HTERT RPE-1 (cell line): Measurements from ENCODE around the gene EPHA8.

Experiments
- in situ Hi-C: fragments of 300-500 bp; cut with MboI; formaldehyde crosslinking; loops from 4 replicates; pipeline ENCODE4 v1.14.3; 2020; ENCODE audit warnings: low sequenced_read_pairs

The EPHA8 gene

GRCh38 chr1:22563671-22564602 lies 648 bp downstream of the EPHA8 start:
- in situ Hi-C loops = no loop called here

GRCh38 chr1:22566161-22566560 lies 2.9 kb downstream of the EPHA8 start:
- in situ Hi-C loops = no loop called here

- in situ Hi-C loops = no loop called here
These were observed 3.9 kb downstream of the EPHA8 start for GRCh38 chr1:22567197-22567596.

GRCh38 chr1:22567994-22568393 lies 4.7 kb downstream of the EPHA8 start:
- in situ Hi-C loops = no loop called here

DNA sequence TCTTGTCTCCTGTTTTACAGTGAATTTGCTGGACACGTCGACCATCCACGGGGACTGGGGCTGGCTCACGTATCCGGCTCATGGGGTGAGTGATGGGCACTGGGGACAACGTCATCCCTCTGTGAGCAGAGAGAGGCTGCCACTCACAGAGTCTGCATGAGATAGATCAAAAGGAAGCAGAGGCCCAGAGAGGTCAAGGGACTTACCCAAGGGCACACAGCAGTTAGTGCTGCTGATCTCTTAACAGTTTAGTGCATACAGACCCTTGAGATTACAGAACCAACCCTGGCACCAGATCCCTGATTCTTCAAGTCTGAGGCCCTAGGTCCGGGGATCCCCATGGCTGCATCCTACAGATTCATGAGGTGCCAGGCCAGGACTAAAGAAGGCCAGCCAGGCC lies 6.0 kb downstream of the EPHA8 start:
- in situ Hi-C loops = no loop called here

DNA sequence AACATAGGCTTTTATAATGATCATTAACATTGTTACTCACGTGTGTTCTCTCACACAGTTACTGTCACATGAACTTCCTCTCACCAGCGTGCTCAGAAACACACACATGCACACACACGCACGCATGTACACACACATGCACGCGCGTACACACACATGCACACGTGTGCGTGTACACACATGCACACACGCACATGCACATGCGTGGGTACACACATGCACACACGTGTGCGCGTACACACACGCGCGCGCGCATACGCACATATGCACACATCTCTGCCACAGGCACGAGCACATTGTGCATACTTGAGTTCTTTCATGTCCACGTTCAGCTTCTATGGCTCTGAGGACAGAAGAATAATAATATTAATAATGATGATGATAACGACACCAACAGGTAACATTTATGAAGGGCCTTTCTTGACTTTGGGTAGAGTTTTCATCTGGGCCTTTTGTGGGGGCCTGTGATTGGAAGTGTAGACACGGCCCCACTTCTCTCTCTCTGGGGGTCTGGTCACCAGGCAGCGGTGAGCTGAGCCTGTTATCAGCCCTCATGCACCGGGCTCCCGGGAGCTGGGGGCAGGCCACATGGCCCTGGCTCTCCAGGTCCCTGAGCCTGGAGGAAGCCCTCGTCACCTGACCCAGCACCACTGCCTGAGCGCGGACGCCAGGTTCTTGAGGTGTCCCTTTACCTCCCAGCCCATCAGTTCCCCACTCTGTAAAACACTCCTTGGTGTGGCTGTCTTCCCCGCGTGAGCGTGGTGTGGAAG lies 7.0 kb downstream of the EPHA8 start:
- in situ Hi-C loops = no loop called here

- in situ Hi-C loops = no loop called here
These were observed 9.5 kb downstream of the EPHA8 start for GRCh38 chr1:22572818-22573217.

GRCh38 chr1:22573237-22573636 lies 9.9 kb downstream of the EPHA8 start:
- in situ Hi-C loops = no loop called here

DNA sequence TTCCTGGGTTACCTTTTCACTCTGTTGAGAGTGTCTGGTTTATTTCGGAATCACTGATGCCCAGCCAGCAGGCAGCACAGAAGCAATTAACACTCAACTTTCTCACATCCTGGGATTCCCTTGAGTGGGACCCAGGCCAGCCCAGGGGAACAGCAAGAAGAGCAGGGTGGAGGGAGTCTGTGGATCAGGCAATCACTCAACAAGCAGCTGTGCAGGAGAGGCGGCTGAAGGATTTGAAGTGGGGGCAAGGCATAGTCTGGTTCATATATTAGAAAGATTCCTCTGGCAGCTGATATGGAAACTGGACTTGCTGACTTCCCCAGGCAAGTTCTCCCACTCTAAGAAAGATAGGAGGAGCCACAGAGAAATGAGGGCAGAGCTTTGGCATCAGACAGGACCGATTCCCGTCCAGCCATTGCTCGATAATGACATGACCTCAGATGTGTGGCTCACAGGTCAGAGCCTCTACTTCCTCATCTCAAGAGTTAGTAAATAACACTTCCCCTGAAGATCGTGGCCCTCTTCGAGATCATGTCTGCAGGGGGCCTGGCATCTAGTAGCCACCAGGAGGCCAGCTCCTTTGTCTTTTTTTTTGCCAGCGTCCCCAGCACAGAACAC lies 12.4 kb downstream of the EPHA8 start:
- in situ Hi-C loops = no loop called here

GRCh38 chr1:22576150-22576544 lies 12.9 kb downstream of the EPHA8 start:
- in situ Hi-C loops = no loop called here

GRCh38 chr1:22576617-22577016 lies 13.3 kb downstream of the EPHA8 start:
- in situ Hi-C loops = no loop called here

- in situ Hi-C loops = no loop called here
These were observed 15.6 kb downstream of the EPHA8 start for GRCh38 chr1:22578732-22579361.

DNA sequence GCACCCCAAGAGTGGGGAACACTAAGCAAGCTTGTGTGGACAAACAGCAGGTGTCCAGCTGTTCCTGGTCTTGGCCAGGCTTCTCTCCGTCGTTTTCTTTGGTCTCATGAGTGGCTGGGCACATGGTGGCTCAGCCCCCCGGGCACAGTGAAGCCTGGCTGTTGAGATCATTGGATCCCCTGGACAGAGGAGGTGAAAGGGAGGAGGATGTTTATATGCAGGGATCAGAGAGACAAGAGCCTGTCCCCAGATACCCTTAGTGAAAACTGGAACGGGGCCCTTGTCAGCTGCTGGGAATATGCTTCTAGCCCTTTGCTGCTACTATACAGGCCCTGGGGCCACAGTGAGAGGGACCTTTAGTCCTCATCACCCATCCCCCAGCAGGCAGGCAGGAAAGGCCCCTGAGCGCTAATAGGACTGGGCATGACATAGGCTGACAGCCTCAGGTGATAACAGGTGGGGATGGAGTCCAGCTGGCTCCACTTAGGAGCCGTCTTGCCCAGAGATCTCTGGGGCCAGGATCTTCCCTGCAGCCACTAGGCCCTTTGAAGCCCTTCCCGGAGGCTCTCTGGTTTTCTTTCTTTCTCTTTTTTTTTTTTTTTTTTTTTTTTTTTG lies 16.4 kb downstream of the EPHA8 start:
- in situ Hi-C loops = no loop called here

GRCh38 chr1:22582661-22583635 lies 19.7 kb downstream of the EPHA8 start:
- in situ Hi-C loops = no loop called here

- in situ Hi-C loops = no loop called here
These were observed 20.8 kb downstream of the EPHA8 start for GRCh38 chr1:22584001-22584562.

- in situ Hi-C loops = no loop called here
These were observed 21.7 kb downstream of the EPHA8 start for GRCh38 chr1:22584970-22585369.

GRCh38 chr1:22585471-22585870 lies 22.2 kb downstream of the EPHA8 start:
- in situ Hi-C loops = no loop called here

DNA sequence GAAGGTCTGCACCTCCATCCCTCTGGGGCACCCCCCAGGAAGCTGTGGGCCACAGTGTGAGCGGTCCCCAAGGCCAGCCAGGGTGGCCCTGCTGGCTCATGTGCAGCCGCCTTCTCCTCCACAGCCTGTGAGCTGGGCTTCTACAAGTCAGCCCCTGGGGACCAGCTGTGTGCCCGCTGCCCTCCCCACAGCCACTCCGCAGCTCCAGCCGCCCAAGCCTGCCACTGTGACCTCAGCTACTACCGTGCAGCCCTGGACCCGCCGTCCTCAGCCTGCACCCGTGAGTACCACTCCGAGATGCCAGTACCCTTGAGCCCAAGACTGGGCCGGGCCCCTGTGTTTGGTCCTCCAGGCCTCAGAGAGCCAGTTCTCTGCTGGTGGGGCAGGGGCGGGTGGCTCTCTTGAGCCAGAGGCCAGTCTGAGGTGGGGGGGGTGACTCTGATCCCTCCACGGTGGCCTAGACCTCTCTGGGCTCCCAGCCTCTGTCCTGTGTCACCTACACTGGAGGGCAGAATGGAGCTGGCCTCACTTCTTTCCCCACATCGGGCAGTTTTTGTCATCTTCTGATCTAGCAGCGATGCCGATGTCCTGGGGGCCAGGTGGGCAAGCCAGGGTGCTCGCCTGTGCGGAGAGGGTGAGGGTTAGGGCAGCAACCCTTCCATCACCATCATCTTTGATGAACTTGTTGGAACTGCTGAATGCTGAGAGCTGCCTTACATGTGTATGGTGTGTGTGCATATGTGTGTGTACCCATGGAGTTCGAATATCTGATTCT lies 23.3 kb downstream of the EPHA8 start:
- in situ Hi-C loops = no loop called here
